Neural cell (in vitro differentiated cells): ENCODE measurements around the gene LHX2. TPM values are rescaled to one million over a fixed set of nuclear protein-coding genes. Genes with fewer than 3 reads are reported as not detected.

Experiments used
- H2AFZ ChIP-seq: fragments of 200-600, 300-800 bp; sonication (generic), shearing (Covaris generic); 2 replicates; pipeline ENCODE4 v1.6.0; 2014; ENCODE audit warnings: low read depth, mild to moderate bottlenecking, antibody characterized with exemption, low read length, moderate library complexity
- H3F3A ChIP-seq: fragments of 200-600 bp; shearing (Covaris generic); 2 replicates; pipeline ENCODE4 v1.6.1; 2016; ENCODE audit warnings: mild to moderate bottlenecking, moderate library complexity, mixed read lengths, antibody characterized with exemption, low read length; ENCODE audit not compliant: insufficient read depth, poor library complexity, severe bottlenecking
- H3K27ac ChIP-seq: fragments of 200-600, 300-800 bp; sonication (generic), shearing (Covaris generic); 2 replicates; pipeline ENCODE4 v1.5.1; 2014; ENCODE audit warnings: mild to moderate bottlenecking, low read length, moderate library complexity
- H3K27me3 ChIP-seq: fragments of 300-800, 200-600 bp; sonication (generic), shearing (Covaris generic); 2 replicates; pipeline ENCODE4 v1.6.0; 2014; ENCODE audit warnings: mild to moderate bottlenecking, low read depth, low read length, moderate library complexity; ENCODE audit not compliant: insufficient read depth
- H3K36me3 ChIP-seq: fragments of 300-800, 200-600 bp; sonication (generic), shearing (Covaris generic); 2 replicates; pipeline ENCODE4 v1.5.1; 2014; ENCODE audit warnings: mild to moderate bottlenecking, antibody characterized with exemption, low read length, moderate library complexity; ENCODE audit not compliant: insufficient read depth
- H3K4me2 ChIP-seq: fragments of 300-800, 200-600 bp; sonication (generic), shearing (Covaris generic); 2 replicates; pipeline ENCODE4 v1.6.0; 2014; ENCODE audit warnings: mild to moderate bottlenecking, low read length
- H3K4me3 ChIP-seq: fragments of 300-800, 200-600 bp; sonication (generic), shearing (Covaris generic); 2 replicates; pipeline ENCODE4 v1.5.1; 2014; ENCODE audit warnings: mild to moderate bottlenecking, low read length, moderate library complexity
- H3K79me2 ChIP-seq: fragments of 200-600 bp; shearing (Covaris generic); replicated peaks from 2 replicates; pipeline ENCODE4 v1.6.0; 2014; ENCODE audit warnings: mild to moderate bottlenecking, low read length, moderate library complexity; ENCODE audit not compliant: insufficient read depth
- H3K9ac ChIP-seq: fragments of 300-800, 200-600 bp; sonication (generic), shearing (Covaris generic); 2 replicates; pipeline ENCODE4 v1.6.1; 2016; ENCODE audit warnings: mild to moderate bottlenecking, low read length, mixed read lengths
- H3K9me2 ChIP-seq: fragments of 200-600 bp; shearing (Covaris generic); 2 replicates; pipeline ENCODE4 v1.6.1; 2016; ENCODE audit warnings: mild to moderate bottlenecking, low read length, mixed read lengths; ENCODE audit not compliant: insufficient read depth
- H3K9me3 ChIP-seq: fragments of 200-600, 300-800 bp; sonication (generic), shearing (Covaris generic); 2 replicates; pipeline ENCODE4 v1.6.1; 2016; ENCODE audit warnings: mild to moderate bottlenecking, mixed run types, low read length, moderate library complexity, mixed read lengths
- H4K20me1 ChIP-seq: fragments of 200-600 bp; shearing (Covaris generic); 2 replicates; pipeline ENCODE4 v1.6.1; 2016; ENCODE audit warnings: mild to moderate bottlenecking, mixed run types; ENCODE audit not compliant: insufficient read depth
- EP300 ChIP-seq: fragments of 450-650 bp; conservative IDR thresholded peaks from 2 replicates; pipeline ENCODE4 v1.6.1; 2014; ENCODE audit warnings: antibody characterized with exemption, mild to moderate bottlenecking, moderate library complexity; ENCODE audit not compliant: poor library complexity, severe bottlenecking
- EZH2 ChIP-seq: fragments of 200-600, 300-800 bp; shearing (Covaris generic), sonication (generic); IDR thresholded peaks from 2 replicates; pipeline ENCODE4 v1.6.1; 2014; ENCODE audit warnings: antibody characterized with exemption, low read length, borderline replicate concordance, mild to moderate bottlenecking; ENCODE audit not compliant: insufficient read depth, poor library complexity, severe bottlenecking
- MXI1 ChIP-seq: fragments of 450-650 bp; conservative IDR thresholded peaks from 2 replicates; pipeline ENCODE4 v1.6.1; 2014; ENCODE audit warnings: antibody characterized with exemption, mild to moderate bottlenecking; ENCODE audit not compliant: poor library complexity, severe bottlenecking
- POLR2AphosphoS5 ChIP-seq: IDR thresholded peaks from 2 replicates; pipeline ENCODE4 v1.6.1; 2012
- RAD21 ChIP-seq: fragments of 450-650 bp; conservative IDR thresholded peaks from 2 replicates; pipeline ENCODE4 v1.6.1; 2014; ENCODE audit warnings: antibody characterized with exemption, mild to moderate bottlenecking, moderate library complexity
- SMC3 ChIP-seq: fragments of 450-650 bp; conservative IDR thresholded peaks from 2 replicates; pipeline ENCODE4 v1.6.1; 2014; ENCODE audit warnings: antibody characterized with exemption, mild to moderate bottlenecking, moderate library complexity; ENCODE audit not compliant: poor library complexity
- TAF1 ChIP-seq: IDR thresholded peaks from 2 replicates; pipeline ENCODE4 v1.6.1; 2012; ENCODE audit warnings: low read depth
- polyA plus RNA-seq: library from polyadenylated mRNA; depleted of rRNA; stranded (reverse); fragments of >200 nt; gene quantifications from 2 replicates; pipeline ENCODE4 v1.2.3, GENCODE V29; 2014
- TF ChIP-seq, protein P1 (sequence below): IDR thresholded peaks from 2 replicates; pipeline ENCODE4 v1.6.1; 2012; ENCODE audit warnings: borderline replicate concordance
- TF ChIP-seq, protein P2 (sequence below): fragments of 450-650 bp; IDR thresholded peaks from 2 replicates; pipeline ENCODE4 v1.5.1; 2014; ENCODE audit warnings: antibody characterized with exemption, mild to moderate bottlenecking, moderate library complexity; ENCODE audit not compliant: poor library complexity, severe bottlenecking

Gene LHX2
- polyA plus RNA-seq, 1 donor from 2014 or later, result 3.6 TPM

DNA sequence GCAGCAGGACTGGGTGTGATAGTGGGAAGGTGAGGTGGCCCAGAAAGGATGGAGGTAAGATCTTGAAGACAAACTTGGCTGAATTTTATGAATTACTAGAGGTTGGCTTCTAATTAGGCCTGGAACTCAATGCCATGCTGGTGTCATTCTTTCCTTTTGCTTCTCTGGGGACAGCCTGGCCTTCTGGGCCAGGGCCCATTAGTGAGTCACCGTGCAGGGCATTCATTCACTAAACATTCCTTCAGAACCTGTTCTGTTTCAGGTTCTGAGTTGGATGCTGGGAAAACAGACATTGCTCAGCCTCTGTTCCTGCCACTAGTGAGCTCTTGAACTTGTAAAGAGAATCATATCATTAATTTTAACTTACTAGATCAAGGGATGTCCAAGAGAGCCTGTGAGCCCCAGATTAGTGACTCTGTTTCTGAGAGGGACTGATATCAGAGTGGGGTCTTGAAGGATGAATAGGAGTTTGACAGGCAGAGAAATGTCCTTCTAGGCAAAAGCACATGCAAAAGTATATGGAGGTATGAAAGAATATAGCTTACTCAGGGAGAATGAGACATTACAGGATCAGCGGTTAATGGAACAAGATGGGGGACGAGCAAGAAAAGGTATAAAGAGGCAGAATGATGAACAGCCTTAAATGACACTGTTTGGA lies 66.5 kb downstream of the LHX2 start:
- no peaks in the 10 kb centered on the region for H4K20me1 ChIP-seq
- no peaks in the 10 kb centered on the region for H3K9me2 ChIP-seq
- no peak overlapping the region for H2AFZ ChIP-seq
- peak overlapping the region; percentile 80 for H3K27ac ChIP-seq
- H3K79me2 ChIP-seq, result no peaks in the 10 kb centered on the region
- TF ChIP-seq, protein P1, sequence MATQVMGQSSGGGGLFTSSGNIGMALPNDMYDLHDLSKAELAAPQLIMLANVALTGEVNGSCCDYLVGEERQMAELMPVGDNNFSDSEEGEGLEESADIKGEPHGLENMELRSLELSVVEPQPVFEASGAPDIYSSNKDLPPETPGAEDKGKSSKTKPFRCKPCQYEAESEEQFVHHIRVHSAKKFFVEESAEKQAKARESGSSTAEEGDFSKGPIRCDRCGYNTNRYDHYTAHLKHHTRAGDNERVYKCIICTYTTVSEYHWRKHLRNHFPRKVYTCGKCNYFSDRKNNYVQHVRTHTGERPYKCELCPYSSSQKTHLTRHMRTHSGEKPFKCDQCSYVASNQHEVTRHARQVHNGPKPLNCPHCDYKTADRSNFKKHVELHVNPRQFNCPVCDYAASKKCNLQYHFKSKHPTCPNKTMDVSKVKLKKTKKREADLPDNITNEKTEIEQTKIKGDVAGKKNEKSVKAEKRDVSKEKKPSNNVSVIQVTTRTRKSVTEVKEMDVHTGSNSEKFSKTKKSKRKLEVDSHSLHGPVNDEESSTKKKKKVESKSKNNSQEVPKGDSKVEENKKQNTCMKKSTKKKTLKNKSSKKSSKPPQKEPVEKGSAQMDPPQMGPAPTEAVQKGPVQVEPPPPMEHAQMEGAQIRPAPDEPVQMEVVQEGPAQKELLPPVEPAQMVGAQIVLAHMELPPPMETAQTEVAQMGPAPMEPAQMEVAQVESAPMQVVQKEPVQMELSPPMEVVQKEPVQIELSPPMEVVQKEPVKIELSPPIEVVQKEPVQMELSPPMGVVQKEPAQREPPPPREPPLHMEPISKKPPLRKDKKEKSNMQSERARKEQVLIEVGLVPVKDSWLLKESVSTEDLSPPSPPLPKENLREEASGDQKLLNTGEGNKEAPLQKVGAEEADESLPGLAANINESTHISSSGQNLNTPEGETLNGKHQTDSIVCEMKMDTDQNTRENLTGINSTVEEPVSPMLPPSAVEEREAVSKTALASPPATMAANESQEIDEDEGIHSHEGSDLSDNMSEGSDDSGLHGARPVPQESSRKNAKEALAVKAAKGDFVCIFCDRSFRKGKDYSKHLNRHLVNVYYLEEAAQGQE, result no peak
- TF ChIP-seq EZH2 (no peak), EP300 (no peak), TAF1 (no peak), RAD21 (no peak), MXI1 (no peak), POLR2AphosphoS5 (no peak), SMC3 (no peak)
- TF ChIP-seq, protein P2, sequence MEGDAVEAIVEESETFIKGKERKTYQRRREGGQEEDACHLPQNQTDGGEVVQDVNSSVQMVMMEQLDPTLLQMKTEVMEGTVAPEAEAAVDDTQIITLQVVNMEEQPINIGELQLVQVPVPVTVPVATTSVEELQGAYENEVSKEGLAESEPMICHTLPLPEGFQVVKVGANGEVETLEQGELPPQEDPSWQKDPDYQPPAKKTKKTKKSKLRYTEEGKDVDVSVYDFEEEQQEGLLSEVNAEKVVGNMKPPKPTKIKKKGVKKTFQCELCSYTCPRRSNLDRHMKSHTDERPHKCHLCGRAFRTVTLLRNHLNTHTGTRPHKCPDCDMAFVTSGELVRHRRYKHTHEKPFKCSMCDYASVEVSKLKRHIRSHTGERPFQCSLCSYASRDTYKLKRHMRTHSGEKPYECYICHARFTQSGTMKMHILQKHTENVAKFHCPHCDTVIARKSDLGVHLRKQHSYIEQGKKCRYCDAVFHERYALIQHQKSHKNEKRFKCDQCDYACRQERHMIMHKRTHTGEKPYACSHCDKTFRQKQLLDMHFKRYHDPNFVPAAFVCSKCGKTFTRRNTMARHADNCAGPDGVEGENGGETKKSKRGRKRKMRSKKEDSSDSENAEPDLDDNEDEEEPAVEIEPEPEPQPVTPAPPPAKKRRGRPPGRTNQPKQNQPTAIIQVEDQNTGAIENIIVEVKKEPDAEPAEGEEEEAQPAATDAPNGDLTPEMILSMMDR, result no peak
- H3K9ac ChIP-seq, result no peak overlapping the region
- no peaks in the 10 kb centered on the region for H3K27me3 ChIP-seq
- H3K4me3 ChIP-seq, result no peak overlapping the region
- H3F3A ChIP-seq, result no peaks in the 10 kb centered on the region
- H3K9me3 ChIP-seq, result no peaks in the 10 kb centered on the region
- H3K36me3 ChIP-seq, result no peaks in the 10 kb centered on the region
- no peak overlapping the region for H3K4me2 ChIP-seq

DNA sequence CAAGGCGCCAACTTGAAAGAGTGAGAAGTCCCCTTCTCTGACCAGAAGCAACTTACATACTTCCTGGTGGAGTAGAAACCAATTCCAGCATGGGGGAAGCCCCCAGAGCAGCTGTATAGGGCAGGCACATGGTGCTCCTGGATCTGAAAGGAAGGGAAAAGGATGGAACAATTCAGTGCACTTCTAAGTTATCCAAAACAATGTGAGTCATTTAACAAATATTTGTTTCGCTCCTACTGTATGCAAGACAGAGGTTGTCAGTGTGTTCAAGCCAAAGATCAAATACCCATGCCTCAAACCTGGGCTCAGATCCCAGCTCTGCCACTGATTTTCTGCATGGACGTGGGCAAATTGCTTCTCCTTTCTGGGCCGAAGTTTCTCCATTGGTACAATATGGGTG lies 67.1 kb downstream of the LHX2 start:
- Histone ChIP-seq H3K4me2 (no peak overlapping the region), H3F3A (no peaks in the 10 kb centered on the region), H3K27me3 (no peaks in the 10 kb centered on the region), H4K20me1 (no peaks in the 10 kb centered on the region), H3K9me3 (no peaks in the 10 kb centered on the region), H3K4me3 (peak overlapping the region; percentile 6), H3K27ac (peak overlapping the region; percentile 80), H3K9me2 (no peaks in the 10 kb centered on the region), H2AFZ (no peak overlapping the region), H3K79me2 (no peaks in the 10 kb centered on the region), H3K36me3 (no peaks in the 10 kb centered on the region), H3K9ac (no peak overlapping the region)
- TF ChIP-seq RAD21, result no peak
- TF ChIP-seq, protein P1, result no peak
- TF ChIP-seq, protein P2, result no peak
- no peak for TF ChIP-seq POLR2AphosphoS5
- no peak for TF ChIP-seq SMC3
- TF ChIP-seq TAF1, result no peak
- no peak for TF ChIP-seq EP300
- no peak for TF ChIP-seq EZH2
- TF ChIP-seq MXI1, result no peak
